Vagina (tissue), 2 donors: ENCODE data around the gene OXCT1.

Experiments used
- POLR2A ChIP-seq, 2 donors: fragments of 450-650 bp; IDR thresholded peaks; one replicate each; pipeline ENCODE4 v1.6.1; 2017; ENCODE audit warnings: antibody characterized with exemption in 2 of 2, mild to moderate bottlenecking in 2 of 2, moderate library complexity in 2 of 2
- TF ChIP-seq, protein P1 (sequence below), 3 experiments: fragments of 450-650 bp in 2 of 3; fragments of 200-600 bp in 1 of 3; sonication (generic) in 1 of 3; IDR thresholded peaks; one replicate each; pipeline ENCODE4 v1.5.1; 2017 to 2019; ENCODE audit warnings: antibody characterized with exemption in 3 of 3, mild to moderate bottlenecking in 2 of 3, moderate library complexity in 2 of 3

DNA sequence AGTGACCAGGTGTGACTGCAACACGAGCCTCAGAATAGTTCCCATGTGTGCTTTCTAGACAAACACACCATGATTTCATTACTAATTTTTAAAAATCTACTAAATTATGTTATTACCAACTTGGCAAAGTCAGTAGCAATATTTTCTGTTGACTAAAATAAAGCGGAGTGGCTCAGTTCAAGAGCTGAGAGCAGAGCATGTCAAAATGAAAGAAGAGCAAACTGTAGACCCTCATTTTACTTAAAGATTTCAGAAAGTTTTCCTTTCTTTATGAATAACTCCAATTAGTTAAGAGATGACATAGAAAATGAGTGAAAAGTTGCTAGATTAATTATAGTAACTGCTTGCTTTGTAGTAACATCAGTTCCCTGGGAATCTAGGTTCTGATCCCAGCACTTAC is 17.9 kb downstream of the OXCT1 start:
- TF ChIP-seq POLR2A (IDR thresholded peaks at IDR 0.05) = no peak
- TF ChIP-seq, protein P1, sequence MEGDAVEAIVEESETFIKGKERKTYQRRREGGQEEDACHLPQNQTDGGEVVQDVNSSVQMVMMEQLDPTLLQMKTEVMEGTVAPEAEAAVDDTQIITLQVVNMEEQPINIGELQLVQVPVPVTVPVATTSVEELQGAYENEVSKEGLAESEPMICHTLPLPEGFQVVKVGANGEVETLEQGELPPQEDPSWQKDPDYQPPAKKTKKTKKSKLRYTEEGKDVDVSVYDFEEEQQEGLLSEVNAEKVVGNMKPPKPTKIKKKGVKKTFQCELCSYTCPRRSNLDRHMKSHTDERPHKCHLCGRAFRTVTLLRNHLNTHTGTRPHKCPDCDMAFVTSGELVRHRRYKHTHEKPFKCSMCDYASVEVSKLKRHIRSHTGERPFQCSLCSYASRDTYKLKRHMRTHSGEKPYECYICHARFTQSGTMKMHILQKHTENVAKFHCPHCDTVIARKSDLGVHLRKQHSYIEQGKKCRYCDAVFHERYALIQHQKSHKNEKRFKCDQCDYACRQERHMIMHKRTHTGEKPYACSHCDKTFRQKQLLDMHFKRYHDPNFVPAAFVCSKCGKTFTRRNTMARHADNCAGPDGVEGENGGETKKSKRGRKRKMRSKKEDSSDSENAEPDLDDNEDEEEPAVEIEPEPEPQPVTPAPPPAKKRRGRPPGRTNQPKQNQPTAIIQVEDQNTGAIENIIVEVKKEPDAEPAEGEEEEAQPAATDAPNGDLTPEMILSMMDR (IDR thresholded peaks at IDR 0.05) = no peak
